ENCODE results near the gene ZBTB16.

DNA sequence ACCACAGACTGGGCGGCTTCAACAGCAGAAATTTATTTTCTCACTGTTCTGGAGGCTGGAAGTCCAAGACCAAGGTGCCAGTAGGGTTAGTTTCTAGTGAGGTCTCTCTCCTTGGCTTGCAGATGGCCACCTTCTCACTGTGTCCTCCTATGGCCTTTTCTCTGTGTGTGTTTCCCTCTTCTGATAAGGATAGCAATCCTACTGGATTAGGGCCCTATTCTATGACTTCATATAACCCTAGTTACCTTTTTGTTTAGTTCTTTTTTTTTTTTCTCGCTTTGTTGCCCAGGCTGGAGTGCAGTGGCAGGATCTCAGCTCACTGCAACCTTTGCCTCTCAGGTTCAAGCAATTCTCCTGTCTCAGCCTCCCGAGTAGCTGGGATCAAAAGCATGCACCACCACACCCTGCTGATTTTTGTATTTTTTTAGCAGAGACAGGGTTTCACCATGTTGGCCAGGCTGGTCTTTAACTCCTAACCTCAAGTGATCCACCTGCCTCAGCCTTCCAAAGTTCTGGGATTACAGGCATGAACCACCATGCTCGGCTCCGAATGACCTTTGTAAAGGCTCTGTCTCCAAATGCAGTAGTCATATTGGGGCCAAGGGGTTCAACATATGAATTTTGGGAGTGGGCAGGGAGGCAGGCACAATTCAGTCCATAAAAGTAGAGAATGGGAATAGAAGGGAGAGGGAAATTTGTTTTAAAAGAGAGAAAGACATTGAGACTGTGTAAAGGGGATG lies 211.2 kb downstream of the ZBTB16 start:
- TF ChIP-seq POLR2A (IDR thresholded peaks at IDR 0.05; ENCODE audit: low read length) (no peak), GATA1 (IDR thresholded peaks at IDR 0.05; ENCODE audit: low read depth, low read length) (no peak)

Data from erythroblast (primary cell).